ENCODE results near the gene ZNF827. TPM values are rescaled to one million over a fixed set of nuclear protein-coding genes. Genes with fewer than 3 reads are reported as not detected.
A peak's percentile ranks its signal among the peaks of the same experiment; 100 is the strongest.

The ZNF827 gene
- total and polyA plus RNA-seq, 2 of the 13 experiments (the other 11 are each of a cell fraction or from before 2014, with no cell fraction given) = 2.8 TPM

DNA sequence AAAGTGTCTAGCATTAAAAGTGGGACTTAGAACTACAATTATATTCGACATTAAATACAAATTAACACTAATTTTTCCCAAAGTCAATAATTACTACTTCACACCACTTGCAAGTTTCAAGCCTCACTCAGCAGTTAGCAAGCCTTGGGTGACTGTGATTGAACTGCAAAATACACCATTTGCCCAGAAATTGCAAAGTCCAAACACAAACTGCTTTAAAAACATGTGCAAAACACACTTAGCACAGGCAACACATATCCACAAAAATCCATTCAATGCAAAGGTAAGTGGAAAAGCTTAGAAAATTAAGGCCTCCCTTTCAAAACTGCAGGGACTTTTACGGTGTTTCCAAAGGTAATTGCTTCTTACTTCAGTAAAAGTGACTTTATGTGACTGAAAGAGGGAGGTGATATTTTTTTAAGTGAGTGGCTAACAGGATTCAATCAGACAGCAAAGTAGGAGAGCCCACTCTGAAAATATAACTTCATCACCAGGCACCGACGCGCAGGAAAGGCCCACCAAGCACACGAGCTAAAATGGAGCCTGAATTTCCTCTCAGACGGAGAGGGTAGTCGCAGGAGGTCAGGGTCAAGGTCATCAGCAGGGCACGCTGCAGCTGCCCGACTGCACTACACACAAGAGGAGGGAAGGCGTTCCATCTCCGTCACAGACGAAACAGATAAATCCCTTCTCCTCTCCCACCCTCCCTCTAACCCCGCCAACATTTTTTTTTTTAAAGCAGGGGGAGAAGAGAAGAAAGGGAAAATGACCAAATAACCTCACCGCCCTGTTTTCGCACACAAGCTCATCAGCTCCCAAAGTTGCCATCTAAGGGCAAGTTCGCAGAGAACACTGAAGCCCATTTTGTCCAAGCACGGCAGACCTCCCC is 3.1 kb downstream of the ZNF827 start (continued):
- no peak for TF ChIP-seq ZMYM4 (CRISPR knock-in tag; IDR thresholded peaks at IDR 0.05)
- TF ChIP-seq SETDB1 (CRISPR knock-in tag; IDR thresholded peaks at IDR 0.05; ENCODE audit: borderline replicate concordance) = no peak
- no peak for TF ChIP-seq IKZF4 (CRISPR knock-in tag; IDR thresholded peaks at IDR 0.05; ENCODE audit: borderline replicate concordance, low read depth, not compliant biosample characterization)
- TF ChIP-seq HNRNPUL1 (IDR thresholded peaks at IDR 0.05; ENCODE audit: low read depth, low read length) = no peak
- TF ChIP-seq ZNF569 (CRISPR knock-in tag; IDR thresholded peaks at IDR 0.05; ENCODE audit: borderline replicate concordance) = no peak
- TF ChIP-seq, protein P1, sequence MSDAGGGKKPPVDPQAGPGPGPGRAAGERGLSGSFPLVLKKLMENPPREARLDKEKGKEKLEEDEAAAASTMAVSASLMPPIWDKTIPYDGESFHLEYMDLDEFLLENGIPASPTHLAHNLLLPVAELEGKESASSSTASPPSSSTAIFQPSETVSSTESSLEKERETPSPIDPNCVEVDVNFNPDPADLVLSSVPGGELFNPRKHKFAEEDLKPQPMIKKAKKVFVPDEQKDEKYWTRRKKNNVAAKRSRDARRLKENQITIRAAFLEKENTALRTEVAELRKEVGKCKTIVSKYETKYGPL (CRISPR knock-in tag; IDR thresholded peaks at IDR 0.05) = no peak
- TF ChIP-seq, protein P2, sequence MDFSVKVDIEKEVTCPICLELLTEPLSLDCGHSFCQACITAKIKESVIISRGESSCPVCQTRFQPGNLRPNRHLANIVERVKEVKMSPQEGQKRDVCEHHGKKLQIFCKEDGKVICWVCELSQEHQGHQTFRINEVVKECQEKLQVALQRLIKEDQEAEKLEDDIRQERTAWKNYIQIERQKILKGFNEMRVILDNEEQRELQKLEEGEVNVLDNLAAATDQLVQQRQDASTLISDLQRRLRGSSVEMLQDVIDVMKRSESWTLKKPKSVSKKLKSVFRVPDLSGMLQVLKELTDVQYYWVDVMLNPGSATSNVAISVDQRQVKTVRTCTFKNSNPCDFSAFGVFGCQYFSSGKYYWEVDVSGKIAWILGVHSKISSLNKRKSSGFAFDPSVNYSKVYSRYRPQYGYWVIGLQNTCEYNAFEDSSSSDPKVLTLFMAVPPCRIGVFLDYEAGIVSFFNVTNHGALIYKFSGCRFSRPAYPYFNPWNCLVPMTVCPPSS (IDR thresholded peaks at IDR 0.05) = no peak
- TF ChIP-seq ZNF564 (CRISPR knock-in tag; IDR thresholded peaks at IDR 0.05) = 0 out of 2 replicates have a peak, but pooled peaks have one; percentile 34
- no peak for TF ChIP-seq ZNF644 (CRISPR knock-in tag; IDR thresholded peaks at IDR 0.05; ENCODE audit: low read depth)
- TF ChIP-seq, protein P3, sequence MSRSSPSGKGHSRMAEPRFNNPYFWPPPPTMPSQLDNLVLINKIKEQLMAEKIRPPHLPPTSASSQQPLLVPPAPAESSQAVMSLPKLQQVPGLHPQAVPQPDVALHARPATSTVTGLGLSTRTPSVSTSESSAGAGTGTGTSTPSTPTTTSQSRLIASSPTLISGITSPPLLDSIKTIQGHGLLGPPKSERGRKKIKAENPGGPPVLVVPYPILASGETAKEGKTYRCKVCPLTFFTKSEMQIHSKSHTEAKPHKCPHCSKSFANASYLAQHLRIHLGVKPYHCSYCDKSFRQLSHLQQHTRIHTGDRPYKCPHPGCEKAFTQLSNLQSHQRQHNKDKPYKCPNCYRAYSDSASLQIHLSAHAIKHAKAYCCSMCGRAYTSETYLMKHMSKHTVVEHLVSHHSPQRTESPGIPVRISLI (CRISPR knock-in tag; IDR thresholded peaks at IDR 0.05; ENCODE audit: borderline replicate concordance) = 0 out of 2 replicates have a peak, but pooled peaks have one; percentile 9
- TF ChIP-seq ZNF572 (CRISPR knock-in tag; IDR thresholded peaks at IDR 0.05) = no peak
- TF ChIP-seq, protein P4, sequence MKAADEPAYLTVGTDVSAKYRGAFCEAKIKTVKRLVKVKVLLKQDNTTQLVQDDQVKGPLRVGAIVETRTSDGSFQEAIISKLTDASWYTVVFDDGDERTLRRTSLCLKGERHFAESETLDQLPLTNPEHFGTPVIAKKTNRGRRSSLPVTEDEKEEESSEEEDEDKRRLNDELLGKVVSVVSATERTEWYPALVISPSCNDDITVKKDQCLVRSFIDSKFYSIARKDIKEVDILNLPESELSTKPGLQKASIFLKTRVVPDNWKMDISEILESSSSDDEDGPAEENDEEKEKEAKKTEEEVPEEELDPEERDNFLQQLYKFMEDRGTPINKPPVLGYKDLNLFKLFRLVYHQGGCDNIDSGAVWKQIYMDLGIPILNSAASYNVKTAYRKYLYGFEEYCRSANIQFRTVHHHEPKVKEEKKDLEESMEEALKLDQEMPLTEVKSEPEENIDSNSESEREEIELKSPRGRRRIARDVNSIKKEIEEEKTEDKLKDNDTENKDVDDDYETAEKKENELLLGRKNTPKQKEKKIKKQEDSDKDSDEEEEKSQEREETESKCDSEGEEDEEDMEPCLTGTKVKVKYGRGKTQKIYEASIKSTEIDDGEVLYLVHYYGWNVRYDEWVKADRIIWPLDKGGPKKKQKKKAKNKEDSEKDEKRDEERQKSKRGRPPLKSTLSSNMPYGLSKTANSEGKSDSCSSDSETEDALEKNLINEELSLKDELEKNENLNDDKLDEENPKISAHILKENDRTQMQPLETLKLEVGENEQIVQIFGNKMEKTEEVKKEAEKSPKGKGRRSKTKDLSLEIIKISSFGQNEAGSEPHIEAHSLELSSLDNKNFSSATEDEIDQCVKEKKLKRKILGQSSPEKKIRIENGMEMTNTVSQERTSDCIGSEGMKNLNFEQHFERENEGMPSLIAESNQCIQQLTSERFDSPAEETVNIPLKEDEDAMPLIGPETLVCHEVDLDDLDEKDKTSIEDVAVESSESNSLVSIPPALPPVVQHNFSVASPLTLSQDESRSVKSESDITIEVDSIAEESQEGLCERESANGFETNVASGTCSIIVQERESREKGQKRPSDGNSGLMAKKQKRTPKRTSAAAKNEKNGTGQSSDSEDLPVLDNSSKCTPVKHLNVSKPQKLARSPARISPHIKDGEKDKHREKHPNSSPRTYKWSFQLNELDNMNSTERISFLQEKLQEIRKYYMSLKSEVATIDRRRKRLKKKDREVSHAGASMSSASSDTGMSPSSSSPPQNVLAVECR (CRISPR knock-in tag; IDR thresholded peaks at IDR 0.05; ENCODE audit: borderline replicate concordance) = no peak
- no peak for TF ChIP-seq ARID2 (CRISPR knock-in tag; IDR thresholded peaks at IDR 0.05; ENCODE audit: borderline replicate concordance)
- TF ChIP-seq, protein P5, sequence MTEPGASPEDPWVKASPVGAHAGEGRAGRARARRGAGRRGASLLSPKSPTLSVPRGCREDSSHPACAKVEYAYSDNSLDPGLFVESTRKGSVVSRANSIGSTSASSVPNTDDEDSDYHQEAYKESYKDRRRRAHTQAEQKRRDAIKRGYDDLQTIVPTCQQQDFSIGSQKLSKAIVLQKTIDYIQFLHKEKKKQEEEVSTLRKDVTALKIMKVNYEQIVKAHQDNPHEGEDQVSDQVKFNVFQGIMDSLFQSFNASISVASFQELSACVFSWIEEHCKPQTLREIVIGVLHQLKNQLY (CRISPR knock-in tag; IDR thresholded peaks at IDR 0.05) = no peak
- TF ChIP-seq CREM (IDR thresholded peaks at IDR 0.05) = no peak
- TF ChIP-seq CREM (CRISPR knock-in tag; IDR thresholded peaks at IDR 0.05) = no peak
- TF ChIP-seq ZKSCAN5 (CRISPR knock-in tag; IDR thresholded peaks at IDR 0.05) = no peak
- TF ChIP-seq ZNF337 (CRISPR knock-in tag; IDR thresholded peaks at IDR 0.05; ENCODE audit: borderline replicate concordance, low read depth) = no peak
- TF ChIP-seq FOSL1 (CRISPR knock-in tag; IDR thresholded peaks at IDR 0.05; ENCODE audit: borderline replicate concordance) = no peak
- peak; percentile 85 for TF ChIP-seq SKI (IDR thresholded peaks at IDR 0.05; ENCODE audit: partially characterized antibody)

Data from HepG2 (cell line).